ENCODE results near the gene IGF2BP1. TPM values are rescaled to one million over a fixed set of nuclear protein-coding genes. Genes with fewer than 3 reads are reported as not detected.

Gene IGF2BP1
- total and polyA plus RNA-seq, 2 of the 8 experiments (the other 6 are each of a cell fraction or from before 2014, with no cell fraction given) = 41.6 to 513 TPM

- no peak for TF ChIP-seq USF2 (IDR thresholded peaks at IDR 0.05; ENCODE audit: low read length)
- TF ChIP-seq TEAD4 (IDR thresholded peaks at IDR 0.05; ENCODE audit: low read depth, low read length) = no peak
- no peak for TF ChIP-seq BCL11A (IDR thresholded peaks at IDR 0.05; ENCODE audit: low read depth in 2 of 2, low read length in 2 of 2)
- no peak for TF ChIP-seq KDM4A (IDR thresholded peaks at IDR 0.05; ENCODE audit: low read depth, low read length, severe bottlenecking)
- TF ChIP-seq RXRA (IDR thresholded peaks at IDR 0.05; ENCODE audit: insufficient read depth, low read depth, low read length) = no peak
- ChIA-PET CTCF (ENCODE audit: partially characterized antibody) (interaction anchor here (1.0 to 3.6 kb wide), 6 partner anchors 11 to 49 kb away, joined by 3 to 16 read pairs (median 6); partner anchors contain the start of gene SNF8), POLR2A (ENCODE audit: partially characterized antibody) (interaction anchor here (1.1 to 14.3 kb wide), 12 partner anchors 9 to 86 kb away, joined by 3 to 366 read pairs (median 14); no protein-coding TSS in a partner anchor)
- Histone ChIP-seq H3K9me3 (ENCODE audit: insufficient read depth in 2 of 2, low read depth in 1 of 2, low read length in 1 of 2) (no peaks in the 10 kb centered on the region), H3K4me3 (ENCODE audit: extremely low read depth in 1 of 4, insufficient read depth in 2 of 4, low read depth in 3 of 4, low read length in 4 of 4) (peak overlapping the region in 1 of 4 experiments; percentile 91; a peak in 1 of 8 replicates), H3K18ac (ENCODE audit: extremely low read depth, low read length) (no peak overlapping the region; the same call in 1 of the 2 replicates), H4K8ac (ENCODE audit: extremely low read depth, insufficient read depth, low read length) (no peak overlapping the region), H3K9ac (replicated peaks in 1 of 4; ENCODE audit: extremely low read depth in 1 of 4, low read depth in 3 of 4, low read length in 3 of 4) (no peak overlapping the region), H2AK5ac (ENCODE audit: low read depth, low read length) (no peak overlapping the region), H3K4ac (replicated peaks; ENCODE audit: insufficient read length, low read depth, low read length) (no peak overlapping the region), H2BK15ac (ENCODE audit: low read length) (no peak overlapping the region), H2BK12ac (ENCODE audit: low read depth, low read length) (no peak overlapping the region), H2AFZ (ENCODE audit: low read length) (no peak overlapping the region), H3K27me3 (replicated peaks in 1 of 4; ENCODE audit: control insufficient read depth in 3 of 4, extremely low read depth in 1 of 4, insufficient read depth in 3 of 4, low read length in 3 of 4) (no peaks in the 10 kb centered on the region; a peak in 1 of 7 replicates), H3K4me1 (replicated peaks in 1 of 4; ENCODE audit: control insufficient read depth in 3 of 4, insufficient read depth in 4 of 4, low read length in 3 of 4) (peaks cover 0 to 12% (median 9%) of the 10 kb centered on the region in 4 experiments; a peak in 5 of 7 replicates), H3K23ac (ENCODE audit: insufficient read length) (no peak overlapping the region), H3K79me2 (ENCODE audit: control insufficient read depth in 1 of 2, insufficient read depth in 2 of 2, low read length in 2 of 2) (peaks cover 13 to 21% of the 10 kb centered on the region in 2 experiments), H4K91ac (replicated peaks; ENCODE audit: insufficient read length, low read length) (no peak overlapping the region), H3K23me2 (ENCODE audit: low read depth, low read length) (peaks cover 9% of the 10 kb centered on the region), H3K4me2 (ENCODE audit: insufficient read depth in 1 of 2, low read depth in 2 of 2, low read length in 2 of 2) (peak overlapping the region; percentile 25 to 88; a peak in 3 of 4 replicates), H2BK120ac (replicated peaks; ENCODE audit: low read depth, low read length) (no peak overlapping the region), H2BK20ac (ENCODE audit: low read length) (no peak overlapping the region), H3K36me3 (ENCODE audit: control insufficient read depth in 2 of 4, insufficient read depth in 4 of 4, low read length in 3 of 4) (peaks cover 0 to 6% (median 0%) of the 10 kb centered on the region in 4 experiments; a peak in 1 of 8 replicates), H3K79me1 (ENCODE audit: low read depth, low read length) (no peaks in the 10 kb centered on the region), H4K20me1 (replicated peaks in 1 of 2; ENCODE audit: control insufficient read depth in 1 of 2, insufficient read depth in 2 of 2, low read length in 2 of 2) (no peaks in the 10 kb centered on the region), H3K14ac (ENCODE audit: insufficient read length) (no peak overlapping the region), H3K27ac (ENCODE audit: low read depth, low read length) (0 out of 2 replicates have a peak overlapping the region, but pooled peaks have one; percentile 32), H3K56ac (replicated peaks; ENCODE audit: insufficient read length, low read depth, low read length) (no peak overlapping the region), H2BK5ac (ENCODE audit: low read depth, low read length) (no peak overlapping the region), H4K5ac (ENCODE audit: insufficient read length, low read depth, low read length) (peak overlapping the region; percentile 63)
- peak in 1 of 2 experiments; percentile 14 for DNase-seq (ENCODE audit: low read depth in 1 of 2, low spot score in 2 of 2)
- FAIRE-seq = no peak
Measured at GRCh38 chr17:48993951-48994350, 3.2 kb upstream of the IGF2BP1 start.
